Epidermal melanocyte (primary cell): ENCODE results near the gene DRD4.
"Not testable (repeated sequence)": the region's sequence is repeated elsewhere in the genome, so short reads cannot be mapped to it uniquely, and the experiment has no call there.

Source experiments
- DNase-seq: peaks from one replicate; pipeline ENCODE4 v3.0.0; 2011; ENCODE audit warnings: low spot score; ENCODE audit not compliant: insufficient read length

DRD4 gene

DNA sequence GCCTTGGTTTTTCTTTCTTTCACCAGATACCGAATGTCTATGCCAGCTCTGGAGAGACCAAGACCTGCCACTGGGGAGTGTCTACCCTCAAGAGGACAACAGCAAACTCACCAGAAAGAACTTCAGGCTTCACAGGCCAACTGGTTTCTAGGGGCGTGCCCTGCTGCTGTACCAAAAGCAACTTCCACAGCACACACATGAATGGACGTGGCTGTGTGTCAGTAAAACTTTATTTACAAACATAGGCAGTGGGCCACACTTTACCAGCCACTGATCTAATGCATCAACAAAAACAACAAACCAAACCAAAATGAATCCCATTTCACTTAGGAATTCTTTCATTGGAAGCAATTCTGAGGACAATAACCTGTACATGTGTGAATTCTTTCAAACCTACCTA is 41.2 kb downstream of the DRD4 start:
- no peak for DNase-seq

DNA sequence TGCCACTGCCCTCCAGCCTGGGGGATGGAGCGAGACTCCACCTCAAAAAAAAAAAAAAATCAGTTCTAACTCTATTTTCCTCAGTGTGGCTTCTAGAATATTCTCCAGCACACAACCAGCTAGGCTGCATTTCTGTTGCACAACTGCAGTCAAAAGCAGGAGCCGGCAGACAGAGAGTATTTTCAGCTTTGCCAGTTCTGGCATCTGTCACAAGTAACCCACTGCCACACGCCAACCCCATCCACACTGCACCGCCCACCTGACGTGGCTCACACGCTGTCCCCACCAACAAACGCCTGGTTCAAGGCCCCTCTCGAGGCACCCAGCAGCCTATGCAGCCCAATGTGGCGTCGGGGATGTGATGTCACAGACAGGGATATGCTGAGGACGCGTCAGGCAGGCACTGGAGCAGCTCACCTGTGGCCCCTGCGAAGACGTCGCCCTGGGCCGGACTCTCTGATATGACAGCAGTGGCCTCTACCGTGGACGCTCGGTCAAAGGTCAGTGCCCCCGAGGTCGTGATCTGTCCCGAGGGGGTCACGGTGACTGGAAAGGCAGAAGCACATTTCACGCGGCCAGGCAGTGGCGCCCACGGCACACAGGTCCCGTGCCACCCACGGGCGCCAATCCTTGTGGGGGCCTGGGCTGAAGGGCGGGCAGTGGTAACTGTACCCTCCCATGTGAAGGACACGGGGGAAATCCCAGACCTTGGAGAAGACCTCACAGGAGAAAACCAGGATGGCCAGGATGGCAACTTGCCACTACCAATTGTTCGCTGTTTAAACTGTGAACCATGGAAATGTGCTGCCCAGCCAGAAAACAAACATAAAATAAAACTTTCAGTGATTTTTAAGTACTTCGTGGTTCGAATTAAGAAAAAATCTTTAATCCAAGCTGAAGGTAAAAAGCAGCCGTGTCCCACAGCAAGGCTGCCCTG is 42.5 kb downstream of the DRD4 start:
- DNase-seq: no peak

DNA sequence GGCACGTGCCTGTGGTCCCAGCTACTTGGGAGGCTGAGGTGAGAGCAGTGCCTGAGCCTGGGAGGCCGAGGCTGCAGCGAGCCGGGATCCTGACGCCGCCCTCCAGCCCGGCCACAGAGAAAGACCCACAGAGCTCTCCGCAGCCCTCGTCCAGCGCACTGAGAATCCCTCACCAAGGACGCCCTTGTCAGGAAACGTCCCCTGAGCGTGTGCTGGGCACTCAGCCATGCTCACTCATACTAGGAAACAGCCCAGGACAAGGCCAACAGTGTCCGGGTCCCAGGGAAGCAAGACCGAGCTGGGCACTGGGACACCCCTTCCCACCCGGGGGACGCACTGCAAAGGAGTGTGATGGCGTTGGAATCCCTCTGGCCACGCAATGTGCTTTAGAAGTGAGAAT is 43.4 kb downstream of the DRD4 start:
- DNase-seq: no peak

DNA sequence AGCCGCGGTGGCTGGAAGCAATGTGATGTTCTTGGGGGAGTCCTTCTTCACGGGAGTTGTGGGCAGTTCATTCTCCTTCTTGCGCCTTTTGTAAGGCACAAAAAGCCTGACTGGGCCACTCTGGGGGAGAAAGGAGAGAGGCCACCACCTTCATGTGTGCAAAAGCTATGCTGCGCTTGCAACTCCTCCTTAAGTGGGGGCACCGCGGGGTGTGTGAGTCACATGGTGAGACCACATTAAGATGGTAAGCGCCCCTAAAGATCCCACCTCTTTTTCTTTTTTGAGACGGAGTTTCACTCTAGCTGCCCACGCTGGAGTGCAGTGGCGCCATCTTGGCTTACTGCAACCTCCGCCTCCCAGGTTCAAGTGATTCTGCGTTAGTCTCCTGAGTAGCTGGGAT is 43.9 kb downstream of the DRD4 start:
- no peak for DNase-seq

DNA sequence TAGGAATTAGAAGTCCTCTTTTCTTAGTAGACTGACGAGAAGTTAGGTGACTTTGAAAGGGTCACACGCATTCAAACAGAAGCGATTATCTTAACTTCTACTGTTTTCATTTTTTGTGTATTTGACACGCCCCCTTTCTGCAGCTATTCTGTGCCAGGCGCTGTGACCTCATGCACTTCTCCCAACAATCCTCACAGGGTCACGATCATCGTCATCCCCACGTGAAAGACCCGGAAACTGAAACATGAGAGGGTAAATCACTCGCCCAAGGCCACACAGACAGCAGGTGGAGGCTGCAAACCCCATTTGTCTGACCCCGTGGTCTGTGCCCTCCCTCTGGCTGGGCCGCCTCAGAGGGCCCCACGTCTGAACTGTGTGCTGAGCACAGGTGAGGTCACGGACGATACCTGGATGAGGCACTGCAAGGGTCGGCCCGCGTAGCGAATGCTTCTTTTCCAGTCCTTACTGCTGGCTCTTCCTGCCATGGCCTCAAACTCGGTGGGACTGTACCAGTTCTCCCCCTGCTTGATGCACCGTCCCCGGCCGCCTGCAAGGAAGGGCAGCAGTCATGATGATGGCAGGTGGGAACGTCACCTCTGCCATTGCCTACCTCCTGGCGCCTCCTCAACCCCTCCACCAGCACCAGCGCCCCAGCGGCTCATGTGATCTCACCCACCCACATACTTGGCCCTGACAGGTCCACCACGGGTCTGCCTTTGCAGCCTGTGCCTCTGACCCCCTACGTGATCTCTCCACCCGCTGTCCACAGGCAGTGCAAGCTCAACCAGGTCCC is 49.6 kb downstream of the DRD4 start:
- DNase-seq: no peak

DNA sequence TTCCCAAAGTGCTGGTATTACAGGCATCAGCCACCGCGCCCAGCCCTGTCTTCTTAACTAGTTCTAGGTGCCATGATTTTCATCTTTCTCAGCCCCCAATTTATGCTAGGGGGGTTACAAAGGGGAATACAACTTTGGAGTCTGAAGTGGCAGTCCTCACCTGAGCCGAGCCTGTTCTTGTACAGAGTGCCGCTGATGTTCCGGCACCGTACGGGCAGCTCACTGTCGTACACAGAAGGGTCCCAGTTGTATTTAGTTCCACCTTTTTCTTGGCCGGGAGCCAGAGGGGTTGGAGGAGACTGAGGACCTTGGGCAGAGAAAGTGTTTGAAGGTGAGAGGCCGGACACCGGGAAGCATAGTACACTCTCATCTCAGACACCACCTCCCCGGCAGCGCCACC is 50.7 kb downstream of the DRD4 start:
- no peak for DNase-seq

DNA sequence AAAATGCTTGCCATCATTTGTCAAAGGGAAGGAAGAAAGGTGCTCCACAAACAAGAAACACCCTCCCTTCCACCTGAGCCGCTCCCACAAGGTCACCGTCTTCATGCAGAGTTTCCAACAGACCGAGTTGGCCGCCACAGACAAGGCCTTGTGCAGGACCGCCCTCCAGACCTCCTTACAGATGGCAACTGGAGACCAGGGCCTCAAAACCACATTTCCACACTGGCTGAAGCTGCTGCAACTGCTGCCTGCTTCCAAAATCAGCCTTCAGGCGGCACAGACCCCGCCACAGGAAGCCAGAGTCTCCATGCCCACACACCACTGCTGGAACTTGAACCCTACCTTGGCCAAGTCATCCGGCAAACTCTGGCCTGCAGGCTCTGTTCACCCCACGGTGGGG is 51.6 kb downstream of the DRD4 start:
- DNase-seq: no peak

DNA sequence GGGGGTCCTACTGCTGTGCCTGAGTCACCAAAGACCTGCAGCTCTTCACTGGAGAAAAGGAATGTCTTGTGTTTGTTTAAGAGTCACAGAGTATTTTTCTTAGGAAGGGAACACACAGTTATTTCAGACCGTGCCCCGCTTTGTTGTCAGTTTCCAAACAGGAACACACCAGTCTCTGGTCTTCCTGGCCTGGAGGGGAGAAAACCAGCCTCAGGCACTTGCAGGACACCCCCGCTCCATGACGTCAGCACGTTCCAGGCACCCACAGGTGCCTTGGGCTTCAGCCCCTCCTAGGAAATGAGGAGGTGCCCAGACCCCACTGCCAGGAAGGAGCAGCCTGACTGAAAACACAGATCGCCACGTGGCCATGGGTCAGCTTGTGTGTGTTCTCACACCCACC is 52.6 kb downstream of the DRD4 start:
- DNase-seq: no peak

DNA sequence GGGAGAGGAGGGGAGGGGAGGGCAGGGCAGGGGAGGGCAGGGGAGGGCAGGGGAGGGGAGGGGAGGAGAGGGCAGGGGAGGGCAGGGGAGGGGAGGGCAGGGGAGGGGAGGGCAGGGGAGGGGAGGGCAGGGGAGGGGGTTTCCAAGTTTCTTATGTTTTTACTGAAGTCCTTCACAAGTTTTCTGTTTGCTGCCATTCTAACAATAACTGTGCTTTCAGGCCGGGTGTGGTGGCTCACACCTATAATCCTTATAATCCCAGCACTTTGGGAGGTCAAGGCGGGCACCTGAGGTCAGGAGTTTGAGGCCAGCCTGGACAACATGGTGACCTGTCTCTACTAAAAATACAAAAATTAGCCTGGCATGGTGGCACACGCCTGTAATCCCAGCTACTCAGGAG is 53.2 kb downstream of the DRD4 start:
- DNase-seq: not testable (repeated sequence)
